Central memory CD4-positive, alpha-beta T cell (primary cell): ENCODE data around the gene SH2D4B.

Experiments used
- DNase-seq: peaks from one replicate; pipeline ENCODE4 v3.0.0; 2022

SH2D4B gene

GRCh38 chr10:80545258-80545881, 7.7 kb downstream of the SH2D4B start:
- no peak for DNase-seq

- no peak for DNase-seq
Measured at GRCh38 chr10:80552151-80552646, 14.5 kb downstream of the SH2D4B start.

- no peak for DNase-seq
Measured at GRCh38 chr10:80553436-80553835, 15.7 kb downstream of the SH2D4B start.

DNA sequence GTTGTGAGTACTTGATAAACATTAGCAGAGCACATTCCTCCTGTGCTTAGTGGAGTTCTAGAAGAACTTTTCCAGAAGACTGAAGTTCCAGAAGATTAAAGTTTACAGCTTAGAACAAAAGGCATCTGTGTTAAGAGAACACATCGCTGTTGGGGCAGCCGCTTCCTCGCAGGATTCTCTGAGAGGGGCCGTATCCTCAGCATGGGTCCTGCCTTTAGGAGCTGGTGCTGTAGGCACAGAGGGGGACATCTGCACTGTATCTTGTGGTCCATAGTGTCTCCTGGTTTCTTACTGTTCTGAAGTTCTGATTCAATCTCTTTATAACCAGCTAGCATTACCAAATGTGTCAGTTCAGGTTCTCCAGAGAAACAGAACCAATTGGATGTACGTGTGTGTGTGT, 16.3 kb downstream of the SH2D4B start:
- DNase-seq = no peak

- DNase-seq = no peak
Measured at GRCh38 chr10:80555415-80555814, 17.7 kb downstream of the SH2D4B start.

GRCh38 chr10:80561950-80562349, 24.2 kb downstream of the SH2D4B start:
- DNase-seq = no peak

- DNase-seq = no peak
Measured at GRCh38 chr10:80567292-80567691, 29.6 kb downstream of the SH2D4B start.

DNA sequence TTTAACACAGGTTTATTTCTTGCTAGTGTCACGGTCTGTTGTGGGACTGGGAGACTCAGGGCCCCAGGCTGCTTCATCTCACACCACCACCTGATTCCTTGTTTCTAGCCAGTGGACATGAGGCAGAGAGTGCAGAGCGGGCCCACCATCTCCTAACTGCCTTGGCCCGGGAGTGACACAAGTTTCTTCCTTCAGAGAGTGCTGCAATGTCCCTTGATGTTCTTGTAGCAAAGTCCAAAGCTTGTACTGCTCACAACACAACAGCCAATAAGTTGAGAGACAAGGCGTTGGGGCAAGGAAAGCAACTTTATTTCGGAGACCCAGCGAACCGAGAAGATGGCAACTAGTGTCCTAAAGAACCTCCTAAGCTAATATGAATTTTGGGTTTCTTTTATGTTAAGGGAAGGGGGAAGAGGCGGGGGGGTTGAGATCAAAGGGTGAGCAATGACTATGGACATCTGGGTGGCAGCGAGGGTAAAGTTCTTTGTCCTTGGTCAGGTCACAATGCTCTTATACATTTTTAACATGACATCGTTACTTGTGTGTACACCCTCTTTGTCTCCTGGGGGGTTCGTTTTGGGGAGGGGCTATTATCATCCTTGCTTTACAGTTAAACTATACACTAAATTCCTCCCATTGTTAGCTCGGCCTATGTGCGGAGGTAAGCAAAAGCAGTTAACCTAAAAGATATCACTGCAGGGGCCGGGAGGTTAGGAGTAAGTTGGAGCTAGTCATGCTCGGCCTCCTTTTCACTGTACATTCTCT, 31.6 kb downstream of the SH2D4B start:
- no peak for DNase-seq

DNA sequence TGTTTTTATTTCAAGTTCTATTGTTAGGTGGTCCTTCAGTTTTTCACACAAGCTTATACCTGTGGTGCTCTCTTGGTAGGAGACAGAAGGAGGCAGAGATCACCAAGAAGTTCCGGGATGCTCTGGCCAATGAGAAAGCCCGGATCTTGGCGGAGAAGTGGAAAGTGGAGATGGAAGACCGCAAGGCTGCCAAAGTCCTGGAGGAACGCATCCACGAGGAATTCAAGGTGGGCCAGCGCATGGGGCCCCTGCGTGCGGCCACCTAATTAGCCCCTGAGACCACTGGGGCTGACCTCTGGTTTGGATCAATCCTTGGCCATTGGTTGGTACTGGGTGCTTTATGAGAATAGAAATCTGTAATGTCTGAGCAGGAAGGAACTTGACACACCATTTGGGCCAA, 33.6 kb downstream of the SH2D4B start:
- DNase-seq = no peak

- no peak for DNase-seq
Measured at GRCh38 chr10:80579181-80579763, 41.6 kb downstream of the SH2D4B start.

- no peak for DNase-seq
Measured at GRCh38 chr10:80579849-80580637, 42.3 kb downstream of the SH2D4B start.

- DNase-seq = no peak
Measured at GRCh38 chr10:80580638-80581468, 43.2 kb downstream of the SH2D4B start.

GRCh38 chr10:80581469-80581835, 43.8 kb downstream of the SH2D4B start:
- no peak for DNase-seq

- no peak for DNase-seq
Measured at GRCh38 chr10:80582286-80582960, 44.7 kb downstream of the SH2D4B start.

- DNase-seq = no peak
Measured at GRCh38 chr10:80583685-80584084, 46.0 kb downstream of the SH2D4B start.

GRCh38 chr10:80585812-80586211, 48.1 kb downstream of the SH2D4B start:
- DNase-seq = no peak

DNA sequence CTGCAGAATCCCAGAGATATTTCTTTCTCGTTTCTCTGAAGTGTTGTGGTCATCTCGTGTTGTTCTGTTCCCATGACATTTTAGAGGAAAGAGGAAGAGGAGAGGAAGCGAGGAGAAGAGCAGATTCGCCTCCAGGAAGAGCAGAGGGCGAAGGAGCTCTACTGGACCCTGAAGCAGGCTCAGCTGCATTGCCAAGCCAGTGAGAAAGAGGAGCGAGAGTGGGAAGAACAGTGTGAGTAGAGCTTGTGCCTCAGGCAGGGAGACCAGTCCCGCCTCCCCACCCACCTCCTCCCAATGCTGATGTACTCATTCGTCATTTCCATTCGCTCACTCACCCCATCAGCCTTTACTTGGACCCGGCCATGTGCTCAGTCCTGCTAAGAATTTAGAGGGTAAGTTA, 50.8 kb downstream of the SH2D4B start:
- no peak for DNase-seq

- DNase-seq = no peak
Measured at GRCh38 chr10:80589726-80590373, 52.1 kb downstream of the SH2D4B start.

- DNase-seq = no peak
Measured at GRCh38 chr10:80590585-80591125, 53.0 kb downstream of the SH2D4B start.

DNA sequence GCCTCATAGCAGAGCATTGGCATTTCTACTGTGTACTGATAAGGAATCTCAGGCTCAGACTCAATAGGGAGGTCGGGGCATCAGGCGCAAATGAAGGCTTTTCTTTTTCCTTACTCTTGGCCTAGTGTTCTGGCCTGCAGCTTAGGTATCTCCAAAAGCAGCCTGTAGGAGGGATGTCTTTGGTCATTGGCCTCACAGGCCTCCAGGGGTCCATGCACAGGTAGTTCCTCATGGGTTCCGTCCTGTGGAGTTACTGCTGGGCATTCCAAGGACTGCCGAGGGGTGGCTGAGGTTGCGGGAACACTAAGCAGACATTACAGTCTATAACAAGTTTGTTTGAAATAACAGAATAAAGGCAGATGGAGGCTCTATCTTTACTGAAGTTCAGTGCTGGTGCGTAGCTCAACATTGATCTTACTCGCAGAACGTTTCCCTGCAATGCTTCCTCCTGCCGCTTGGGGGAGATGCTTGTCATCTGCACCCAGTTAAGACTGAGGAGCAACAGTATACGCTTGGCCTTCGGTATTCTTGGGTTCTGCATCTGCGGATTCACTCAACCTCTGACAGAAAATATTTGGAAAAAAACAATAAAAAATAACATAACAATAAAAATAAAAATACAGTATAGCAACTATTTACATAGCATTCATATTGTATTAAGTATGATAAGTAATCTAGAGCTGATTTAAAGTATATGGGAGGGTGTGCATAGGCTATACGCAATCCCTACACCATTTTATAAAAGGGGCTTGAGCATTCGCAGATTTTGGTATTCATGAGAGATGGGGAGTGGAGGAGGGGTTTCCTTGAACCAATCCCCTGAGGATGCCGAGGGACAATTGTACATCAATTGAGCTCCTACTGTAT, 58.9 kb downstream of the SH2D4B start:
- DNase-seq = peak; percentile 25
